NK-92 treated with Interleukin-12 subunit alpha and Interleukin-12 subunit beta, amount 100 ng/mL, for 24 hours (cell line): ENCODE data around the gene ACR.

Experiments
- DNase-seq: peaks from one replicate; lab custom pipeline; 2025; lab: John Stamatoyannopoulos, UW

Gene ACR

GRCh38 chr22:50717709-50718351 is 20.2 kb upstream of the ACR start:
- no peak for DNase-seq

- no peak for DNase-seq
Observed at GRCh38 chr22:50718352-50718709, 19.7 kb upstream of the ACR start.

- DNase-seq = no peak
Observed at GRCh38 chr22:50719814-50720300, 18.1 kb upstream of the ACR start.

- DNase-seq = no peak
Observed at GRCh38 chr22:50720301-50721256, 17.4 kb upstream of the ACR start.

GRCh38 chr22:50721257-50721844 is 16.7 kb upstream of the ACR start:
- DNase-seq = no peak

GRCh38 chr22:50722048-50722701 is 15.8 kb upstream of the ACR start:
- DNase-seq = no peak

- DNase-seq = no peak
Observed at GRCh38 chr22:50722716-50723428, 15.1 kb upstream of the ACR start.

GRCh38 chr22:50723991-50724390 is 14.0 kb upstream of the ACR start:
- DNase-seq = no peak

GRCh38 chr22:50724616-50725015 is 13.4 kb upstream of the ACR start:
- no peak for DNase-seq

GRCh38 chr22:50725597-50725996 is 12.4 kb upstream of the ACR start:
- no peak for DNase-seq

- DNase-seq = no peak
Observed at GRCh38 chr22:50726643-50727340, 11.2 kb upstream of the ACR start.

GRCh38 chr22:50727678-50728522 is 10.1 kb upstream of the ACR start:
- DNase-seq = no peak

GRCh38 chr22:50728523-50728931 is 9.5 kb upstream of the ACR start:
- DNase-seq = no peak

- DNase-seq = no peak
Observed at GRCh38 chr22:50729391-50730012, 8.5 kb upstream of the ACR start.

- DNase-seq = no peak
Observed at GRCh38 chr22:50730013-50730891, 7.8 kb upstream of the ACR start.

GRCh38 chr22:50730941-50731661 is 6.9 kb upstream of the ACR start:
- DNase-seq = no peak

GRCh38 chr22:50731811-50732624 is 6.0 kb upstream of the ACR start:
- peak; percentile 36 for DNase-seq
